GM12892 (cell line): ENCODE data around the gene FOXD4L1.
"Not testable (repeated sequence)": the region's sequence is repeated elsewhere in the genome, so short reads cannot be mapped to it uniquely, and the experiment has no call there.

Experiments
- POLR2A ChIP-seq: IDR thresholded peaks from 2 replicates; pipeline ENCODE4 v1.6.1; 2011; ENCODE audit warnings: low read depth, low read length, control low read depth
- POLR2AphosphoS5 ChIP-seq: IDR thresholded peaks from 2 replicates; pipeline ENCODE4 v1.6.1; 2011; ENCODE audit warnings: low read depth, low read length, control low read depth
- TAF1 ChIP-seq: IDR thresholded peaks from 2 replicates; pipeline ENCODE4 v1.6.1; 2011; ENCODE audit warnings: low read depth, mild to moderate bottlenecking, control low read depth, low read length, borderline replicate concordance

GRCh38 chr2:113540834-113541203, 42.4 kb downstream of the FOXD4L1 start:
- TF ChIP-seq POLR2A, POLR2AphosphoS5, TAF1: not testable (repeated sequence)
